GM19035 (cell line): ENCODE measurements around the gene TARDBP.
A peak's percentile ranks its signal among the peaks of the same experiment; 100 is the strongest.
"Not testable (repeated sequence)": the region's sequence is repeated elsewhere in the genome, so short reads cannot be mapped to it uniquely, and the experiment has no call there.

ENCODE experiments used
- ATAC-seq: cut with Tn5 transposase; IDR thresholded peaks from one replicate; pipeline ENCODE4 v1.9.1; 2021; ENCODE audit not compliant: unreplicated experiment

TARDBP gene

GRCh38 chr1:11012260-11013159 lies at the start of gene TARDBP:
Gene TARDBP, plus strand, starts transcription at chr1:11012654. Its CDS starts 1,074 bp downstream, at chr1:11013728.
- ATAC-seq: peak; percentile 89

- no peak for ATAC-seq
Measured at GRCh38 chr1:10965546-10966226, 46.8 kb upstream of the TARDBP start.

DNA sequence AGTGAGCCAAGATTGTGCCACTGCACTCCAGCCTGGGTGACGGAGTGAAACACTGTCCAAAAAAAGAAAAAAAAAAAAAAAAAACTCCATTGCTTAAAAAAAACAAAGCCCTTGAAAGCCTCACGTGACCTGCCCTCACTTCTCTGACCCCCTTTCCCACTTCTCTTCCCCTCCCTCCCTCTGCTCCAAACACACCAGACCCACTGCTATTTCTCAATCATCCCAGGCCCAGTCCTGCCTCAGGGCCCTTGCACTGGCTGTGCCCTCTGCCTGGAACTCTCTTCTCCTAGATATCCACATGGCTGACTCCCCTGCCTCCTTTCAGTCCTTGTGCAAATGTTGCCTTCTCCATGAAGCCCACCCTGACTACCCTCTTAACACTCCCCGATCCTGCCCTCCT lies 45.4 kb upstream of the TARDBP start:
- ATAC-seq: no peak

GRCh38 chr1:10968411-10968826 lies 44.0 kb upstream of the TARDBP start:
- ATAC-seq: no peak

DNA sequence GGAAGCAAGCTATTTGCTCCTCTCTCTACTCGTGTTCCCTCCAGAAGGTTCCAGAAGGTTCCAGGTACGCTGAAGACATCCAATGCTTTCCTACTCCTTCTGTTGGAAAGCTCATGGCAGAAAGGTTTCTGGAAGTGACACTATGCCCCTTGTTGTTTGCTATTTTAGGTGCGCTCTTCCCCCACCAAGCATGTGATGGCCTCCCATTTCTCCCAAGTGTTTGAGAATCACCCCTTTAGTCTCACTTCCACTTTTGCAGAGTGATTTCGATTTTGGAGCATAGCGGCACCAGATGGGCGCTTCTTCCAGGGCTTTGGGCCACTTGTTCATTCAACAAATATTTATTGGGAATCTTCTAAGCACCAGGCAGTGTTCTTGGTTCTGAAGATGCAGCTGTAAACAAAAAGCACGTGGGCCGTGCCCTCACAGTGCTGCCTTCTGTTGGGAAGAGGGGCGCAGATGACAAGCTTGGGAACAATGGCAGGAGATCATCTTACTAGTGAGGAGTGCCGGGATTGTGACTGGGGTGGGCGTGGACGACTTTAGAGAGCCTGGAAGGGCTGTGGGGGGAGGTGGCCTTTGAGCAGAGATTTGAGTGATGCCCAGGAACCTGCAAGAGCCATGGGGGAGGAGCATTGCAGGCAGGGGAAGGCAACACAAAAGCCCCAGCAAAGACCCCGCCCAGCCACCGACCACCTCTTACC lies 43.0 kb upstream of the TARDBP start:
- ATAC-seq: no peak

DNA sequence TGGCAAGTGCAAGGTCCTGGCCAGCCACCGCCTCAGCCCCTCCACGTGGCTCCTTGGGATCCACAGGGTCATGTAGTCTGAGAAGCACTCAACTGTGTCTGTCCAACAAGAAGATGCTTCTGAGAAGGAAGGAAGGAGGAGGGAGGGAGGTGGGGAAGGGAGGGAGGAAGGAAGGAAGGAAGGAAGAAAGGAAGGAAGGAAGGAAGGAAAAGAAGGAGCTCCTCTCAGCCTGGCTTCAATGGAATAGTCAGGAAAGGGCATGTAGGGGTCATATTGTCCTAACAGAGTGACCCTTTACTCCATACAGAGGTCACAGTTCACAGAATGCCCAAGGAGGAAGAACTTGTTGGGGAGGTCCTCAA lies 42.5 kb upstream of the TARDBP start:
- ATAC-seq: no peak

- ATAC-seq: no peak
Measured at GRCh38 chr1:10973552-10973951, 38.9 kb upstream of the TARDBP start.

- ATAC-seq: no peak
Measured at GRCh38 chr1:10973956-10974881, 38.2 kb upstream of the TARDBP start.

GRCh38 chr1:10975567-10976326 lies 36.7 kb upstream of the TARDBP start:
- ATAC-seq: no peak

- ATAC-seq: no peak
Measured at GRCh38 chr1:10978719-10979118, 33.7 kb upstream of the TARDBP start.

DNA sequence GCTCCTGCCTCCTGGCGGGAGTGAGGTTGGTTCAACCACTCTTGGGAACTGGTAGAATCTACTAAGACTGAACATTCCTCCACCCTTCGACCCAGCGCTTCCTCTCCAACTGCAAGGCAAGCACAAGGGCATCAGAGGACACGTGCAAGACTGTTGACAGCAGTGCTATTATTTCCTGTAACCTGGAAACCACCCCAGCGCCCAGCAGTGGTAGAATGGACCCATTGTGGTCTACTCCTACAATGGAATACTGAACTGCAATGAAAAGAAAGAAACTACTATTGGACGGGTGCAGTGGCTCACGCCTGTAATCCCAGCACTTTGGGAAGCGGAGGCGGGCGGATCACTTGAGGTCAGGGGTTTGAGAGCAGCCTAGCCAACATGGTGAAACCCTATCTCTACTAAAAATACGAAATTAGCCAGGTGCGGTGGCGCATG lies 33.0 kb upstream of the TARDBP start:
- no peak for ATAC-seq

GRCh38 chr1:10980094-10980577 lies 32.3 kb upstream of the TARDBP start:
- ATAC-seq: no peak

DNA sequence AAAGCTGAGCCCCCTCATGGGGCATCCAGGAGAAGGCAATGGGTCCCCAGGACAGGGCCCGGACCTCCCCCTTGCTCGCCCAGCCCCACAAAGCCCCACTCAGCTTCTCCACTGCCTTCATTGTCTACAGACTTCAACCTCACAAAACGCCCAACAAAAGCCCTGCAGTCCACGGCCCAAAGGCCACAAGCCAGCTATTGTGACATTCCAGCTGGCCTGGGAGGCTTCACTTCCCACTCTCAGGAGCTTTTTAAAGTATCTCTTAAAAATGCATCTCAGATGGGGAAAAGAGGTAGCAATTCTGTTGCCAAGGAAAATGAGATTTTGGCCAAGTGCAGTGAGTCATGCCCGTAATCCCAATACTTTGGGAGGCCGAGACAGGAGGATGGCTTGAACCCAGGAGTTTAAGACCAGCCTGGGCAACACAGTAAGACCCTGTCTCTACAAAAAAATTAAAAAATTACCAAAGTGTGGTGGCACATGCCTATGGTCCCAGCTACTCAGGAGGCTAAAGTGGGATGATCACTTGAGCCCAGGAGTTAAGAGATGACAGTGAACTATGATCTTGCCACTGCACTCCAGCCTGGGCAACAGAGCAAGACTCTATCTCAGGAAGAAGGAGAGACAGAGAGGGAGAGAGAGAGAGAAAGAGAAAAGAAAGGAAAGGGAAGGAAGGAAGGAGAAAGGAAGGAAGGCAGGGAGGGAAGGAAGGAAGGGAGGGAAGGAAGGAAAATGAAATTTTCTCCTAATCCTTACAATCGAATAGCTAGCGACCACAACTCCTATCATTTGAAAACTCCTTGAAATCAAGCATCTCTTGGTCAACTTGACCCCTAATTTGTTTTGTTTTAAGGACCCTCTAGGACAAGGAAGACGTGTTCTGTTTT lies 31.4 kb upstream of the TARDBP start:
- ATAC-seq: no peak

GRCh38 chr1:10986525-10986890 lies 25.9 kb upstream of the TARDBP start:
- ATAC-seq: peak; percentile 26

- ATAC-seq: no peak
Measured at GRCh38 chr1:10987840-10988417, 24.5 kb upstream of the TARDBP start.

- no peak for ATAC-seq
Measured at GRCh38 chr1:10989095-10989494, 23.4 kb upstream of the TARDBP start.

DNA sequence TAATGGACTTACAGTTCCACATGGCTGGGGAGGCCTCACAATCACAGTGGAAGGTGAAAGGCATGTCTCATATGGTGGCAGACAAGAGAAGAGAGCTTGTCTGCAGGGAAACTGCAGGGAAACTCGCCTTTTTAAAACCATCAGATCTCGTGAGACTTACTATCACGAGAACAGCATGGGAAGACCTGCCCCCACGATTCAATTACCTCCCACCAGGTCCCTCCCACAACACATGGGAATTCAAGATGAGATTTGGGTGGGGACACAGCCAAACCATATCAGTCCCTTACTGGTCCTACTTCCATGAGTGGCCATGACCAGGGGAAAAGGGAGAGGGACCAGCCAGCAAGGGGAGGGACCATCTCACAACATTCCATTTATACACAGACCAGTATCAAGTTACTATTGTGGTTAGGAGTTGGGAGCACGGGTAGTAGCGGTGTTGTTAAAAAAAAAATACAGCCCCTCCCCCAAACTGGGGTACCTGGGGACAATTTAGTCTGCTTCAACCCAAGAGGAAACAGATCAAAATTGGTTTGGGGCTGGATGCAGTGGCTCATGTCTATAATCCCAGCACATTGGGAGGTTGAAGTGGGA lies 22.4 kb upstream of the TARDBP start:
- not testable (repeated sequence) for ATAC-seq

DNA sequence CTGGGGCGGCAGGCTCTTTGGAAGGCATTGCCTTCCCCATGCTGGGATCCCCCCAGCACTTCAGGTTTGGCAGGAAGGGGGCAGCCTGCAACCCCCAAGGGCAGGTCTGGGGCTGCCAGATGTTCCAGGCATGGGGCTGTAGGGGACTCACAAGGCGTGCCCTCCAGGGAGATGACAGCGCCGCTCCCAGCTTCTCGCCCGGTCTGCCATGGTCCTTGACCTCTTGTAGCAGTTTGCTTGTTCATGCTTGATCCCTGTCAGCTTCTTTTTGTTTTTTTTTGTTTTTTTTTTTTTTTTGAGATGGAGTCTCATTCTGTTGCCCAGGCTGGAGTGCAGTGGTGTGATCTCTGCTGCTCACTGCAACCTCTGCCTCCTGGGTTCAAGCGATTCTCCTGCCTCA lies 21.6 kb upstream of the TARDBP start:
- ATAC-seq: no peak
